OCI-LY7 (cell line): ENCODE results near the gene BCHE. TPM values are rescaled to one million over a fixed set of nuclear protein-coding genes. Genes with fewer than 3 reads are reported as not detected.

ENCODE experiments used
- BruUV-seq: library from RNA; stranded (reverse); fragments of 400-500 nt; replicated peaks from 2 replicates; lab custom pipeline; 2021; lab: Mats Ljungman, UMichigan
- CTCF ChIA-PET: fragments of 300-600 bp; sonication (Branson Sonifier 250); formaldehyde crosslinking; loops from one replicate; lab custom pipeline; 2022; ENCODE audit warnings: antibody characterized with exemption; ENCODE audit not compliant: unreplicated experiment; lab: Charles Lee
- POLR2A ChIA-PET: fragments of 300-600 bp; sonication (Branson Sonifier 250); formaldehyde crosslinking; loops from one replicate; lab custom pipeline; 2022; ENCODE audit warnings: antibody characterized with exemption; lab: Charles Lee
- DNase-seq: peaks from one replicate; pipeline ENCODE4 v3.0.0-alpha.2; 2015; ENCODE audit warnings: low spot score
- H2AFZ ChIP-seq: fragments of 200-600 bp; sonication (generic), shearing (Covaris generic); 2 replicates; pipeline ENCODE4 v1.6.1; 2014; ENCODE audit warnings: mild to moderate bottlenecking, antibody characterized with exemption, low read length, moderate library complexity
- H3K27ac ChIP-seq: fragments of 200-600 bp; sonication (generic); 2 replicates; pipeline ENCODE4 v1.5.1; 2014; ENCODE audit warnings: mixed run types, low read depth, mild to moderate bottlenecking, moderate library complexity, low read length, inconsistent platforms; ENCODE audit not compliant: poor library complexity, severe bottlenecking
- H3K36me3 ChIP-seq: fragments of 200-600 bp; sonication (generic); 2 replicates; pipeline ENCODE4 v1.6.1; 2014; ENCODE audit warnings: mild to moderate bottlenecking, antibody characterized with exemption, low read length, moderate library complexity, mixed read lengths; ENCODE audit not compliant: insufficient read depth
- H3K4me1 ChIP-seq: fragments of 200-600 bp; sonication (generic); 2 replicates; pipeline ENCODE4 v1.5.1; 2014; ENCODE audit warnings: mild to moderate bottlenecking, low read length; ENCODE audit not compliant: insufficient read depth, poor library complexity, severe bottlenecking
- H3K4me2 ChIP-seq: fragments of 200-600 bp; sonication (generic); 2 replicates; pipeline ENCODE4 v1.6.1; 2014; ENCODE audit warnings: mild to moderate bottlenecking, low read length
- H3K4me3 ChIP-seq: fragments of 200-600 bp; sonication (generic); 2 replicates; pipeline ENCODE4 v1.5.1; 2014; ENCODE audit warnings: mild to moderate bottlenecking, low read depth, low read length; ENCODE audit not compliant: poor library complexity, severe bottlenecking
- H3K79me2 ChIP-seq: fragments of 200-600 bp; sonication (generic); 2 replicates; pipeline ENCODE4 v1.6.1; 2016; ENCODE audit warnings: low read depth, mild to moderate bottlenecking, low read length, moderate library complexity, mixed read lengths; ENCODE audit not compliant: insufficient read depth
- H3K9me2 ChIP-seq: fragments of 200-600 bp; sonication (generic); 2 replicates; pipeline ENCODE4 v1.6.1; 2016; ENCODE audit warnings: mild to moderate bottlenecking, low read length, mixed read lengths; ENCODE audit not compliant: insufficient read depth
- H3K9me3 ChIP-seq: fragments of 200-600 bp; sonication (generic); 2 replicates; pipeline ENCODE4 v1.6.1; 2014; ENCODE audit warnings: mild to moderate bottlenecking, mixed run types, low read length, mixed read lengths
- H4K20me1 ChIP-seq: fragments of 200-600 bp; sonication (generic); 2 replicates; pipeline ENCODE4 v1.6.1; 2014; ENCODE audit warnings: mild to moderate bottlenecking, antibody characterized with exemption, low read length, moderate library complexity, mixed read lengths; ENCODE audit not compliant: insufficient read depth
- EZH2phosphoT487 ChIP-seq: fragments of 200-600 bp; sonication (generic); IDR thresholded peaks from 2 replicates; pipeline ENCODE4 v1.6.1; 2018; ENCODE audit warnings: low read depth, borderline replicate concordance, mild to moderate bottlenecking, mixed run types, antibody characterized with exemption, low read length, moderate library complexity, mixed read lengths
- intact Hi-C: fragments of 100-400 bp; cut with micrococcal nuclease; formaldehyde crosslinking; loops from one replicate; pipeline ENCODE4 v1.10.0; 2022; ENCODE audit not compliant: unreplicated experiment
- total RNA-seq, 2 experiments: library from RNA; depleted of rRNA in 1 of 2; stranded (reverse); fragments of >200 nt in 1 of 2; shearing (Covaris generic) in 1 of 2; gene quantifications; 2 replicates each; pipeline ENCODE4 v1.2.3, GENCODE V29; 2014 to 2022
- TF ChIP-seq, protein P1 (sequence below): fragments of 200-600 bp; sonication (generic); conservative IDR thresholded peaks from 2 replicates; pipeline ENCODE4 v1.5.1; 2014; ENCODE audit warnings: mild to moderate bottlenecking, antibody characterized with exemption, low read length, moderate library complexity, mixed read lengths

The BCHE gene
- total RNA-seq, 2 experiments from 2014 or later = not detected

- Histone ChIP-seq H3K4me3 (no peak overlapping the region), H3K4me1 (no peaks in the 10 kb centered on the region), H3K9me2 (no peaks in the 10 kb centered on the region), H3K27ac (no peak overlapping the region), H3K4me2 (no peak overlapping the region), H3K79me2 (no peaks in the 10 kb centered on the region), H3K9me3 (no peaks in the 10 kb centered on the region), H2AFZ (no peak overlapping the region), H3K36me3 (no peaks in the 10 kb centered on the region), H4K20me1 (no peaks in the 10 kb centered on the region)
- intact Hi-C loops = no loop called here
- ChIA-PET CTCF (no interaction called here), POLR2A (no interaction called here)
- DNase-seq = no peak
- no peak for TF ChIP-seq EZH2phosphoT487
- TF ChIP-seq, protein P1, sequence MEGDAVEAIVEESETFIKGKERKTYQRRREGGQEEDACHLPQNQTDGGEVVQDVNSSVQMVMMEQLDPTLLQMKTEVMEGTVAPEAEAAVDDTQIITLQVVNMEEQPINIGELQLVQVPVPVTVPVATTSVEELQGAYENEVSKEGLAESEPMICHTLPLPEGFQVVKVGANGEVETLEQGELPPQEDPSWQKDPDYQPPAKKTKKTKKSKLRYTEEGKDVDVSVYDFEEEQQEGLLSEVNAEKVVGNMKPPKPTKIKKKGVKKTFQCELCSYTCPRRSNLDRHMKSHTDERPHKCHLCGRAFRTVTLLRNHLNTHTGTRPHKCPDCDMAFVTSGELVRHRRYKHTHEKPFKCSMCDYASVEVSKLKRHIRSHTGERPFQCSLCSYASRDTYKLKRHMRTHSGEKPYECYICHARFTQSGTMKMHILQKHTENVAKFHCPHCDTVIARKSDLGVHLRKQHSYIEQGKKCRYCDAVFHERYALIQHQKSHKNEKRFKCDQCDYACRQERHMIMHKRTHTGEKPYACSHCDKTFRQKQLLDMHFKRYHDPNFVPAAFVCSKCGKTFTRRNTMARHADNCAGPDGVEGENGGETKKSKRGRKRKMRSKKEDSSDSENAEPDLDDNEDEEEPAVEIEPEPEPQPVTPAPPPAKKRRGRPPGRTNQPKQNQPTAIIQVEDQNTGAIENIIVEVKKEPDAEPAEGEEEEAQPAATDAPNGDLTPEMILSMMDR = no peak
- BruUV-seq = no TSS peak
Observed at GRCh38 chr3:165744025-165744424, 93.2 kb downstream of the BCHE start.

GRCh38 chr3:165742351-165742750, 94.9 kb downstream of the BCHE start:
- Histone ChIP-seq H3K4me1 (no peaks in the 10 kb centered on the region), H3K79me2 (no peaks in the 10 kb centered on the region), H4K20me1 (no peaks in the 10 kb centered on the region), H3K27ac (no peak overlapping the region), H3K9me2 (no peaks in the 10 kb centered on the region), H3K4me3 (no peak overlapping the region), H3K4me2 (no peak overlapping the region), H2AFZ (no peak overlapping the region), H3K36me3 (no peaks in the 10 kb centered on the region), H3K9me3 (no peaks in the 10 kb centered on the region)
- intact Hi-C loops = no loop called here
- ChIA-PET POLR2A (no interaction called here), CTCF (no interaction called here)
- no TSS peak for BruUV-seq
- TF ChIP-seq EZH2phosphoT487 = no peak
- TF ChIP-seq, protein P1 = no peak
- DNase-seq = no peak

DNA sequence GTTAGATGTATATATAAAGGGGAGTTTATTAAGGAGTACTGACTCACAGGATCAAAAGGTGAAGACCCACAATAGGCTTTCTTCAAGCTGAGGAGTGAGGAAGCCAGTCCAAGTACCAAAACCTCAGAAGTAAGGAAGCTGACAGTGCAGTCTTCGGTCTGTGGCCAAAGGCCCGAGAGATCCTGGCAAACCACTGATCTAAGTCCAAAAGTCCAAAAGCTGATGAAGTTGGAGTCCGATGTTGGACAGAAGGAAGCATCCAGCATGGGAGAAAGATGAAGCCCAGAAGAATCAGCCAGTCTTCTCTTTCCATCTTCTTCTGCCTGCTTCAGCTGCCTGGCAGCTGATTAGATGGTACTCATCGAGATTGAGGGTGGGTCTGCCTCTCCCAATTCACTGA, 107.5 kb downstream of the BCHE start:
- Histone ChIP-seq H2AFZ (no peak overlapping the region), H3K9me3 (no peaks in the 10 kb centered on the region), H3K4me1 (no peaks in the 10 kb centered on the region), H3K9me2 (no peaks in the 10 kb centered on the region), H4K20me1 (no peaks in the 10 kb centered on the region), H3K79me2 (no peaks in the 10 kb centered on the region), H3K4me2 (no peak overlapping the region), H3K27ac (no peak overlapping the region), H3K36me3 (no peaks in the 10 kb centered on the region), H3K4me3 (no peak overlapping the region)
- intact Hi-C loops = no loop called here
- CTCF ChIA-PET = interaction anchor here (0.6 kb wide), 1 partner anchor 27 kb away, joined by 3 read pairs; no protein-coding TSS in a partner anchor
- TF ChIP-seq, protein P1 = no peak
- POLR2A ChIA-PET = interaction anchor here (0.6 kb wide), 1 partner anchor 14 kb away, joined by 5 read pairs; no protein-coding TSS in a partner anchor
- no peak for DNase-seq
- BruUV-seq = no TSS peak
